ENCODE results near the gene ERC2. TPM values are rescaled to one million over a fixed set of nuclear protein-coding genes. Genes with fewer than 3 reads are reported as not detected.

The ERC2 gene
- total RNA-seq, 3 donors from 2014 or later (not counting 1 experiment from before 2014, with no cell fraction given), result not detected

DNA sequence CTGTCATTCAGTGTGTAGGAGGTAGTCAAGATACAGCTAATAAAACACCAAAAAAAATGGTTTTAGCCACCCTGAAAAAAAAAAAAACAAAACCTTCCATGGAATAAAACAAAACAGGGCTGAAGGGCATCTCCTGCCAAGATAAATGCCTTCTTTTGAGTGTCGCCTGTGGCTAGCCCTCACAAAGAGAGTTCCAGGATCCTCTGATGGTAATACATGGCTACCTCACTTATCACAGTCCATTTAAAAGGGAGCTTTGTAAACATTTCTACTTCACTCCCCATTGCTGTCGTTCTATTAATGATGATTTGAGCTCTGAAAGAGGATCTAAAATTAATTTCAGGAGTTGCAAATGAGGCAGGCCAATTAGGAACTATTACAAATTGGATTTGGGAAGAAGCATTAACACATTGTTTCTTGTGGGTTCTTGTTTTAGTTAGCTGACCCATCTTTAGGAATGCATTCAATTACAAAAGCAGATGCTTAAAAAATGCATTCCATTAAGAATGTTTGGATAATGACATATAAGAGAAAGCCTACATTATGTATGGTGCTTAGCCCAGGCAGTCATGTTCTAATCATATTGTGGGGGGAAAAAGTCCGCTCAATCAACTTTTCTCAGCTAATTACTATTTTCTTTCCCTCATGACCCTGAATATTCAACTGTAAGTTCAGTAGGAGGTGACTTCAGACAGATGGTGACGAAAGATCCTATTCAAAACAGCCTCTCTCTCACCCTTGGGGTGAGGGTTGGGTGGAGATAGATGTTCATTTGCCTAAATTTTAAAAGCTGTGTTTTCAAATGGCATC, 726.0 kb downstream of the ERC2 start:
- no peaks in the 10 kb centered on the region for H3K9me3 ChIP-seq (ENCODE audit: control insufficient read depth, insufficient read depth, low read length)
- Mint-ChIP-seq H3K9me3 (no peaks in the 10 kb centered on the region), H3K27ac (no peak overlapping the region), H3K4me3 (no peak overlapping the region), H3K27me3 (ENCODE audit: low read depth in 2 of 2) (no peaks in the 10 kb centered on the region), H3K36me3 (no peaks in the 10 kb centered on the region), H3K4me1 (no peaks in the 10 kb centered on the region)
- intact Hi-C loops (cut with micrococcal nuclease), result no loop called here
- DNase-seq, result no peak
- no peak overlapping the region for H3K4me3 ChIP-seq (ENCODE audit: low read length)
- 91% methylated on average over 1 of the region's 4 CpGs for WGBS (ENCODE audit: insufficient coverage)
- H3K4me1 ChIP-seq (ENCODE audit: control insufficient read depth, insufficient read depth, low read length), result no peaks in the 10 kb centered on the region
- no peak for ATAC-seq
- no peak overlapping the region for H3K27ac ChIP-seq (ENCODE audit: low read length)
- H3K36me3 ChIP-seq (ENCODE audit: control insufficient read depth, insufficient read depth, low read length), result no peaks in the 10 kb centered on the region
- TF ChIP-seq, protein P1, sequence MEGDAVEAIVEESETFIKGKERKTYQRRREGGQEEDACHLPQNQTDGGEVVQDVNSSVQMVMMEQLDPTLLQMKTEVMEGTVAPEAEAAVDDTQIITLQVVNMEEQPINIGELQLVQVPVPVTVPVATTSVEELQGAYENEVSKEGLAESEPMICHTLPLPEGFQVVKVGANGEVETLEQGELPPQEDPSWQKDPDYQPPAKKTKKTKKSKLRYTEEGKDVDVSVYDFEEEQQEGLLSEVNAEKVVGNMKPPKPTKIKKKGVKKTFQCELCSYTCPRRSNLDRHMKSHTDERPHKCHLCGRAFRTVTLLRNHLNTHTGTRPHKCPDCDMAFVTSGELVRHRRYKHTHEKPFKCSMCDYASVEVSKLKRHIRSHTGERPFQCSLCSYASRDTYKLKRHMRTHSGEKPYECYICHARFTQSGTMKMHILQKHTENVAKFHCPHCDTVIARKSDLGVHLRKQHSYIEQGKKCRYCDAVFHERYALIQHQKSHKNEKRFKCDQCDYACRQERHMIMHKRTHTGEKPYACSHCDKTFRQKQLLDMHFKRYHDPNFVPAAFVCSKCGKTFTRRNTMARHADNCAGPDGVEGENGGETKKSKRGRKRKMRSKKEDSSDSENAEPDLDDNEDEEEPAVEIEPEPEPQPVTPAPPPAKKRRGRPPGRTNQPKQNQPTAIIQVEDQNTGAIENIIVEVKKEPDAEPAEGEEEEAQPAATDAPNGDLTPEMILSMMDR (IDR thresholded peaks at IDR 0.05), result no peak
- H3K27me3 ChIP-seq (ENCODE audit: control insufficient read depth, insufficient read depth, low read length), result no peaks in the 10 kb centered on the region

DNA sequence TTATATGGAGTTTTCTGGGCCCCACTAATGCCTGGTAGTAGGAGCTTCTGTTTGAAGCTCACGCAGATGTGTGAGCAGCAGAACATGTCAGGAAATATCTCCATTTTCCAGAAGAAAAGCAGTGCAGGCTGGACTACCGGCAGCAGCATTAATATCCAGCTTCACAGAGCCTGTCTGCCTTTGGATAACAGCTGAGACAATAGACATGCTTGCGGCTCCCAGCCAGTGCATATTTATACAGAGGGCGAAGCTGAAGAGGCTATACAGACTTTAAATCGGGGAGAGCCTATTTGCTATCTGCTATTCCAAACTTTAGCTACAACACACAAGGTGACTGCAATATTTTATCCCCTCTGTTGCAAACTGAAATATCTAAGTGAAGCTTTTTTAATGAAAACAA, 731.1 kb downstream of the ERC2 start:
- 88% methylated on average over 5 of the region's 5 CpGs for WGBS (ENCODE audit: insufficient coverage)
- ATAC-seq (no peak), DNase-seq (no peak)
- Mint-ChIP-seq H3K27me3 (ENCODE audit: low read depth in 2 of 2) (no peaks in the 10 kb centered on the region), H3K4me1 (no peaks in the 10 kb centered on the region), H3K9me3 (peaks cover 3 to 7% of the 10 kb centered on the region in 2 donors), H3K36me3 (no peaks in the 10 kb centered on the region), H3K27ac (no peak overlapping the region), H3K4me3 (no peak overlapping the region)
- TF ChIP-seq, protein P1 (IDR thresholded peaks at IDR 0.05), result no peak
- Histone ChIP-seq H3K27me3 (ENCODE audit: control insufficient read depth, insufficient read depth, low read length) (no peaks in the 10 kb centered on the region), H3K4me3 (ENCODE audit: low read length) (no peak overlapping the region), H3K27ac (ENCODE audit: low read length) (no peak overlapping the region), H3K36me3 (ENCODE audit: control insufficient read depth, insufficient read depth, low read length) (no peaks in the 10 kb centered on the region), H3K9me3 (ENCODE audit: control insufficient read depth, insufficient read depth, low read length) (no peaks in the 10 kb centered on the region), H3K4me1 (ENCODE audit: control insufficient read depth, insufficient read depth, low read length) (no peaks in the 10 kb centered on the region)
- intact Hi-C loops (cut with micrococcal nuclease), result no loop called here

DNA sequence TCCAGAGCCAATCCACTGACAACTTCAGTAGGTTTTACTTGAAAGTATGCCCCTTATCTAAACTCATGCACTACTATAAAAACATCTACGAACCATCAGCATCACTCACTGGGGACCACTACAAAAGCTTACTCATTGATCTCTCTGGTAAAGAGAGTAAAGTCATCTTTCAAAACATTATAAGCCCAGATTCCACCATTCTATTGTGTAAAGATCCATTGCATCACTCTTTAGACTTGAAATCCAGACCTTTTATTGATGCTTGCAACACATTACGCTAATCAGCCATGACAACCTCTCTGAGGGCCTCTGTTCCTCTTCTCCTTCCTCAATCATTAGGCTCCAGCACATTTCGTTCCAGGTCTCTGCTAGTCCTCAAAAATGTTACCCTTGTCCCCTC, 732.3 kb downstream of the ERC2 start:
- Histone ChIP-seq H3K4me1 (ENCODE audit: control insufficient read depth, insufficient read depth, low read length) (no peaks in the 10 kb centered on the region), H3K36me3 (ENCODE audit: control insufficient read depth, insufficient read depth, low read length) (no peaks in the 10 kb centered on the region), H3K9me3 (ENCODE audit: control insufficient read depth, insufficient read depth, low read length) (no peaks in the 10 kb centered on the region), H3K27ac (ENCODE audit: low read length) (no peak overlapping the region), H3K27me3 (ENCODE audit: control insufficient read depth, insufficient read depth, low read length) (no peaks in the 10 kb centered on the region), H3K4me3 (ENCODE audit: low read length) (no peak overlapping the region)
- Mint-ChIP-seq H3K4me1 (no peaks in the 10 kb centered on the region), H3K9me3 (peaks cover 3 to 7% of the 10 kb centered on the region in 2 donors), H3K27ac (no peak overlapping the region), H3K36me3 (no peaks in the 10 kb centered on the region), H3K27me3 (ENCODE audit: low read depth in 2 of 2) (no peaks in the 10 kb centered on the region), H3K4me3 (no peak overlapping the region)
- TF ChIP-seq, protein P1 (IDR thresholded peaks at IDR 0.05), result no peak
- no peak for DNase-seq
- 84% methylated on average over 3 of the region's 3 CpGs for WGBS (ENCODE audit: insufficient coverage)
- no peak for ATAC-seq
- intact Hi-C loops (cut with micrococcal nuclease), result no loop called here

DNA sequence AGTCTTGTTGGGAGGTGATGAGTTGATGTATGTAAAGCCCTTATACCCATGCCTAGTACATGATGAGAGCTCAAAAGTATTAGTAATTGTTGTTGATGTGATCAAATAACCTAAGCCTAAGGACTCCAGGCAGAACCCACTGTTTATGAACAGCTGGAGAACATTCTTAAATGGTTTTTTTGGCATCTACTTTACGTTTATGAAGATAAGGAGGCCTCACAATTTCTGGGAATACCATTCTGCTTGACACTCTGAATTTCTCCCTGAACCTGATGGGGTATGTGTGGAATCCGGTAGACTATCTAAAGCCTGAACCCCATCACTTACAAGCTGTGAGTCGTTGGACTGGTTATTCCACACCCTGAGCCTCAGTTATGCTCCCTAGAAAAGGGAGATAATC, 736.5 kb downstream of the ERC2 start:
- no peak overlapping the region for H3K27ac ChIP-seq (ENCODE audit: low read length)
- H3K9me3 Mint-ChIP-seq, result peaks cover 6 to 12% of the 10 kb centered on the region in 2 donors
- 63% methylated on average over 3 of the region's 3 CpGs for WGBS (ENCODE audit: insufficient coverage)
- no peaks in the 10 kb centered on the region for H3K9me3 ChIP-seq (ENCODE audit: control insufficient read depth, insufficient read depth, low read length)
- no peak overlapping the region for H3K4me3 Mint-ChIP-seq
- H3K4me3 ChIP-seq (ENCODE audit: low read length), result no peak overlapping the region
- DNase-seq (no peak), ATAC-seq (no peak)
- no peaks in the 10 kb centered on the region for H3K36me3 Mint-ChIP-seq
- no peak overlapping the region for H3K27ac Mint-ChIP-seq
- TF ChIP-seq, protein P1 (IDR thresholded peaks at IDR 0.05), result no peak
- H3K36me3 ChIP-seq (ENCODE audit: control insufficient read depth, insufficient read depth, low read length), result no peaks in the 10 kb centered on the region
- intact Hi-C loops (cut with micrococcal nuclease), result no loop called here
- no peaks in the 10 kb centered on the region for H3K4me1 ChIP-seq (ENCODE audit: control insufficient read depth, insufficient read depth, low read length)
- no peaks in the 10 kb centered on the region for H3K27me3 ChIP-seq (ENCODE audit: control insufficient read depth, insufficient read depth, low read length)
- H3K4me1 Mint-ChIP-seq, result no peaks in the 10 kb centered on the region
- H3K27me3 Mint-ChIP-seq (ENCODE audit: low read depth in 2 of 2), result no peaks in the 10 kb centered on the region

All from natural killer cell (primary cell).